ENCODE measurements around the gene DMD.

- TF ChIP-seq FOXP2 (optimal IDR thresholded peaks at IDR 0.05; ENCODE audit: control extremely low read depth, extremely low read length, insufficient read depth) (no peak), EZH2 (IDR thresholded peaks at IDR 0.05) (no peak), POLR2AphosphoS5 (IDR thresholded peaks at IDR 0.05; ENCODE audit: borderline replicate concordance, low read depth, low read length) (no peak)
Observed at GRCh38 chrX:33252306-33252825, 41.0 kb upstream of the DMD start.
